HepG2 (cell line): Measurements from ENCODE around the gene SPEM2. TPM values are rescaled to one million over a fixed set of nuclear protein-coding genes. Genes with fewer than 3 reads are reported as not detected.

Source experiments
- EEA1 ChIP-seq: sonication (generic); formaldehyde crosslinking; IDR thresholded peaks from 2 replicates; pipeline ENCODE4 v1.5.1; 2020; ENCODE audit warnings: mild to moderate bottlenecking, missing genetic modification reagents, borderline replicate concordance
- HDAC1 ChIP-seq: sonication (generic); formaldehyde crosslinking; IDR thresholded peaks from 2 replicates; pipeline ENCODE4 v1.5.1; 2020; ENCODE audit warnings: mild to moderate bottlenecking, missing genetic modification reagents
- IRF9 ChIP-seq: sonication (generic); formaldehyde crosslinking; IDR thresholded peaks from 2 replicates; pipeline ENCODE4 v1.8.0; 2022; ENCODE audit warnings: missing genetic modification reagents, mild to moderate bottlenecking, borderline replicate concordance
- MAFG ChIP-seq: sonication (generic); formaldehyde crosslinking; IDR thresholded peaks from 2 replicates; pipeline ENCODE4 v1.5.1; 2020; ENCODE audit warnings: mild to moderate bottlenecking, missing genetic modification reagents
- MTF1 ChIP-seq: sonication (generic); formaldehyde crosslinking; IDR thresholded peaks from 2 replicates; pipeline ENCODE4 v1.5.0; 2020; ENCODE audit warnings: missing genetic modification reagents
- POGK ChIP-seq: sonication (generic); formaldehyde crosslinking; conservative IDR thresholded peaks from 2 replicates; pipeline ENCODE4 v1.8.0; 2022; ENCODE audit warnings: mild to moderate bottlenecking, moderate library complexity, missing genetic modification reagents
- SNAI1 ChIP-seq: sonication (generic); formaldehyde crosslinking; IDR thresholded peaks from 2 replicates; pipeline ENCODE4 v1.5.0; 2020; ENCODE audit warnings: mild to moderate bottlenecking, missing genetic modification reagents, borderline replicate concordance
- U2AF2 ChIP-seq: fragments of 200-400 bp; formaldehyde crosslinking; IDR thresholded peaks from 2 replicates; pipeline ENCODE4 v1.6.1; 2017; ENCODE audit warnings: low read depth, mild to moderate bottlenecking, low read length
- ZBTB25 ChIP-seq: IDR thresholded peaks from 2 replicates; pipeline ENCODE4 v1.6.1; 2018; ENCODE audit warnings: missing genetic modification reagents
- ZNF101 ChIP-seq: sonication (generic); formaldehyde crosslinking; IDR thresholded peaks from 2 replicates; pipeline ENCODE4 v1.4.0; 2020; ENCODE audit warnings: mild to moderate bottlenecking, low read depth, missing genetic modification reagents, borderline replicate concordance
- ZNF337 ChIP-seq: sonication (generic); formaldehyde crosslinking; IDR thresholded peaks from 2 replicates; pipeline ENCODE4 v1.5.1; 2020; ENCODE audit warnings: missing genetic modification reagents, low read depth, mild to moderate bottlenecking, borderline replicate concordance
- ZNF501 ChIP-seq: sonication (generic); formaldehyde crosslinking; IDR thresholded peaks from 2 replicates; pipeline ENCODE4 v1.5.1; 2020; ENCODE audit warnings: mild to moderate bottlenecking, moderate library complexity, missing genetic modification reagents
- ZNF552 ChIP-seq: sonication (generic); formaldehyde crosslinking; IDR thresholded peaks from 2 replicates; pipeline ENCODE4 v1.9.0; 2022; ENCODE audit warnings: missing genetic modification reagents, mild to moderate bottlenecking, borderline replicate concordance
- ZNF557 ChIP-seq: sonication (generic); formaldehyde crosslinking; IDR thresholded peaks from 2 replicates; pipeline ENCODE4 v1.4.0; 2020; ENCODE audit warnings: missing genetic modification reagents
- ZNF558 ChIP-seq: sonication (generic); formaldehyde crosslinking; IDR thresholded peaks from 2 replicates; pipeline ENCODE4 v1.9.0; 2022; ENCODE audit warnings: mild to moderate bottlenecking, missing genetic modification reagents, borderline replicate concordance
- ZNF605 ChIP-seq: sonication (generic); formaldehyde crosslinking; IDR thresholded peaks from 2 replicates; pipeline ENCODE4 v1.8.0; 2022; ENCODE audit warnings: mild to moderate bottlenecking, missing genetic modification reagents
- ZNF776 ChIP-seq: sonication (generic); formaldehyde crosslinking; IDR thresholded peaks from 2 replicates; pipeline ENCODE4 v1.4.0; 2020; ENCODE audit warnings: mild to moderate bottlenecking, missing genetic modification reagents
- ZNF777 ChIP-seq: sonication (generic); formaldehyde crosslinking; IDR thresholded peaks from 2 replicates; pipeline ENCODE4 v1.4.0; 2020; ENCODE audit warnings: missing genetic modification reagents
- ZNF792 ChIP-seq: IDR thresholded peaks from 2 replicates; pipeline ENCODE4 v1.6.1; 2016
- polyA plus RNA-seq, 8 experiments: library from polyadenylated mRNA; depleted of rRNA in 3 of 8; stranded (reverse) in 7 of 8; unstranded in 1 of 8; fragments of >200 nt; fragmentation: Illumina TruSeq in 4 of 8; extraction: Trizol in 4 of 8; gene quantifications; 2 replicates each; pipeline versions ENCODE4 v1.2.1 to v1.2.3, GENCODE V29; 2011 to 2016; ENCODE audit warnings: low read depth in 4 of 8, missing spikeins in 1 of 8, mixed read lengths in 1 of 8; ENCODE audit not compliant: insufficient read depth in 1 of 8
- total RNA-seq, 5 experiments: library from RNA; depleted of rRNA; stranded (reverse); fragments of >200 nt; fragmentation: Illumina TruSeq; extraction: Trizol; gene quantifications; 2 replicates each; pipeline ENCODE4 v1.2.3, GENCODE V29; 2016; ENCODE audit warnings: low read depth in 1 of 5
- TF ChIP-seq, protein P1 (sequence below): sonication (generic); formaldehyde crosslinking; IDR thresholded peaks from 2 replicates; pipeline ENCODE4; 2020; ENCODE audit warnings: missing genetic modification reagents, mild to moderate bottlenecking, borderline replicate concordance

SPEM2 gene
- total and polyA plus RNA-seq, 2 of the 13 experiments (the other 11 are each of a cell fraction or from before 2014, with no cell fraction given), result not detected

DNA sequence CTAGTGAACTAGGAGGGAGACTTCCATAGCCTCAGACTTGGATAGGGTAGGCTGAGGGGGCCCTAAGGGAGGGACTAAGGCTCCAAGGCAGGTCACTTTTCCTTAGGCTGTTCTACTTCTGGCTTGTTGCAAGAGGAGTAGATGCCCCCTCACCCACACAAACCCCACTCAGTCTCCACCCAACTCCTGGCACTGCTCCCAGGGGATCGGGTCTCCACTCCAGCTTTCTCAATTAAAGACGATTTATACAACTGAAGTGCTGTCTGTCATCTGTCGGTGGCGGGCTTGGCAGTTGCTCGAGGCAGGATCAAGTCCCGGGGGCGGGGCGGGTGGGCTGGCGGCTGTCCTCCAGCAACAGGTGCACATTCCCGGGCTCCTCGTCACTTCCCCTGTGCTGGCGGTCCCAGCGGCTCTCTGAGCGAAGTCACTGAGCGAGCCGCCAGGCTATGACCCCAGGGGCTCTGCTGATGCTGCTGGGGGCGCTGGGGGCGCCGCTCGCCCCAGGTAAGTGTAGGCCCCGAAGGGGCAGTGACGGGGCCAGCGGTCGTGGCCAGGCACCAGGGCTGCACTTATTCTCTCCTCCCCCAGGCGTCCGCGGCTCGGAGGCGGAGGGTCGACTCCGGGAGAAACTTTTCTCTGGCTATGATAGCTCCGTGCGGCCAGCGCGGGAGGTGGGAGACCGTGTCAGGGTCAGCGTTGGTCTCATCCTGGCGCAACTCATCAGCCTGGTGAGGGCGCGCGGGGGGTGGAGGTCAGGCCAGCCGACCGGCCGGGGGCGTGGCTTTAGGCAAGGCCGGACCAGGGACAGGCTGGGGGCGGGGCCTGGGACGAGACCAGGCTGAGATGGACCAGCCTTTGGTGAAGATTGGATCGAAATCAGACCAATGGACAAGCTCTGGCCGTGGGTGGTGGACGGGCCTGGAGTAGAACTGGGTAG is 19.5 kb downstream of the SPEM2 start, which contains the start of gene CHRNB1 (continued):
- no peak for TF ChIP-seq EEA1 (CRISPR knock-in tag)
- peak; percentile 31; the same call in 1 of the 2 replicates for TF ChIP-seq IRF9 (CRISPR knock-in tag)
- peak; percentile 69; the same call in 1 of the 2 replicates for TF ChIP-seq POGK (CRISPR knock-in tag)
- TF ChIP-seq U2AF2, result no peak
- peak; percentile 58; the same call in 1 of the 2 replicates for TF ChIP-seq ZNF776
- no peak for TF ChIP-seq ZNF101 (CRISPR knock-in tag)
- peak; percentile 93; the same call in 1 of the 2 replicates for TF ChIP-seq SNAI1 (CRISPR knock-in tag)
- no peak for TF ChIP-seq ZNF557 (CRISPR knock-in tag)
- TF ChIP-seq ZNF777, result peak; percentile 94
- TF ChIP-seq HDAC1, result peak; percentile 57; the same call in 1 of the 2 replicates
- TF ChIP-seq MAFG, result no peak
- no peak for TF ChIP-seq ZNF558 (CRISPR knock-in tag)
- peak; percentile 85 for TF ChIP-seq ZNF501 (CRISPR knock-in tag)
- no peak for TF ChIP-seq MTF1 (CRISPR knock-in tag)
- TF ChIP-seq ZBTB25 (CRISPR knock-in tag), result no peak
- TF ChIP-seq ZNF337, result 0 out of 2 replicates have a peak, but pooled peaks have one; percentile 38
- peak; percentile 54; the same call in 1 of the 2 replicates for TF ChIP-seq ZNF605 (CRISPR knock-in tag)
- 0 out of 2 replicates have a peak, but pooled peaks have one; percentile 53 for TF ChIP-seq ZNF552
- TF ChIP-seq, protein P1, sequence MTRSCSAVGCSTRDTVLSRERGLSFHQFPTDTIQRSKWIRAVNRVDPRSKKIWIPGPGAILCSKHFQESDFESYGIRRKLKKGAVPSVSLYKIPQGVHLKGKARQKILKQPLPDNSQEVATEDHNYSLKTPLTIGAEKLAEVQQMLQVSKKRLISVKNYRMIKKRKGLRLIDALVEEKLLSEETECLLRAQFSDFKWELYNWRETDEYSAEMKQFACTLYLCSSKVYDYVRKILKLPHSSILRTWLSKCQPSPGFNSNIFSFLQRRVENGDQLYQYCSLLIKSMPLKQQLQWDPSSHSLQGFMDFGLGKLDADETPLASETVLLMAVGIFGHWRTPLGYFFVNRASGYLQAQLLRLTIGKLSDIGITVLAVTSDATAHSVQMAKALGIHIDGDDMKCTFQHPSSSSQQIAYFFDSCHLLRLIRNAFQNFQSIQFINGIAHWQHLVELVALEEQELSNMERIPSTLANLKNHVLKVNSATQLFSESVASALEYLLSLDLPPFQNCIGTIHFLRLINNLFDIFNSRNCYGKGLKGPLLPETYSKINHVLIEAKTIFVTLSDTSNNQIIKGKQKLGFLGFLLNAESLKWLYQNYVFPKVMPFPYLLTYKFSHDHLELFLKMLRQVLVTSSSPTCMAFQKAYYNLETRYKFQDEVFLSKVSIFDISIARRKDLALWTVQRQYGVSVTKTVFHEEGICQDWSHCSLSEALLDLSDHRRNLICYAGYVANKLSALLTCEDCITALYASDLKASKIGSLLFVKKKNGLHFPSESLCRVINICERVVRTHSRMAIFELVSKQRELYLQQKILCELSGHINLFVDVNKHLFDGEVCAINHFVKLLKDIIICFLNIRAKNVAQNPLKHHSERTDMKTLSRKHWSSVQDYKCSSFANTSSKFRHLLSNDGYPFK (CRISPR knock-in tag), result peak; percentile 77; the same call in 1 of the 2 replicates
- TF ChIP-seq ZNF792 (CRISPR knock-in tag), result peak; percentile 75
